GM12874 (cell line): ENCODE data around the gene CACNA1I.

Experiments used
- TF ChIP-seq, protein P1 (sequence below): IDR thresholded peaks from 2 replicates; pipeline ENCODE4 v1.5.1; 2011; ENCODE audit warnings: low read depth, mild to moderate bottlenecking, control low read depth, low read length, moderate library complexity; ENCODE audit not compliant: insufficient read depth

Gene CACNA1I

DNA sequence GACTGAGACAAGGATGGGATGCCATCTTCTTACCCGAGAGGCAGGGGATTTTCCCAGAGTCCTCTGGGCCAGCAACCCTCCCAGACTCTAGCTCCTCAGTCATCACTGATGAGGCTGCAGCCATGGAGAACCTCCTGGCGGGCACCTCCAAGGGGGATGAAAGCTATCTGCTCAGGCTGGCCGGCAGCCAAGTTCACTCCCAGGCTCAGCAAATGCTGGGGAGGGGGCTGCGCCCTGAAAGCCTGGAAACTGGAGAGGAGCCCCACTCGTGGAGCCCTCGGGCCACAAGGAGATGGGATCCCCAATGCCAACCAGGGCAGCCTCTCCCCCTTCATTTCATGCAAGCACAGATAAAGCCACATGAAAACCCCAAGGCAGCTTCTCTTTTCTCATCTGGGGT is 75.0 kb downstream of the CACNA1I start:
- TF ChIP-seq, protein P1, sequence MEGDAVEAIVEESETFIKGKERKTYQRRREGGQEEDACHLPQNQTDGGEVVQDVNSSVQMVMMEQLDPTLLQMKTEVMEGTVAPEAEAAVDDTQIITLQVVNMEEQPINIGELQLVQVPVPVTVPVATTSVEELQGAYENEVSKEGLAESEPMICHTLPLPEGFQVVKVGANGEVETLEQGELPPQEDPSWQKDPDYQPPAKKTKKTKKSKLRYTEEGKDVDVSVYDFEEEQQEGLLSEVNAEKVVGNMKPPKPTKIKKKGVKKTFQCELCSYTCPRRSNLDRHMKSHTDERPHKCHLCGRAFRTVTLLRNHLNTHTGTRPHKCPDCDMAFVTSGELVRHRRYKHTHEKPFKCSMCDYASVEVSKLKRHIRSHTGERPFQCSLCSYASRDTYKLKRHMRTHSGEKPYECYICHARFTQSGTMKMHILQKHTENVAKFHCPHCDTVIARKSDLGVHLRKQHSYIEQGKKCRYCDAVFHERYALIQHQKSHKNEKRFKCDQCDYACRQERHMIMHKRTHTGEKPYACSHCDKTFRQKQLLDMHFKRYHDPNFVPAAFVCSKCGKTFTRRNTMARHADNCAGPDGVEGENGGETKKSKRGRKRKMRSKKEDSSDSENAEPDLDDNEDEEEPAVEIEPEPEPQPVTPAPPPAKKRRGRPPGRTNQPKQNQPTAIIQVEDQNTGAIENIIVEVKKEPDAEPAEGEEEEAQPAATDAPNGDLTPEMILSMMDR, result no peak

DNA sequence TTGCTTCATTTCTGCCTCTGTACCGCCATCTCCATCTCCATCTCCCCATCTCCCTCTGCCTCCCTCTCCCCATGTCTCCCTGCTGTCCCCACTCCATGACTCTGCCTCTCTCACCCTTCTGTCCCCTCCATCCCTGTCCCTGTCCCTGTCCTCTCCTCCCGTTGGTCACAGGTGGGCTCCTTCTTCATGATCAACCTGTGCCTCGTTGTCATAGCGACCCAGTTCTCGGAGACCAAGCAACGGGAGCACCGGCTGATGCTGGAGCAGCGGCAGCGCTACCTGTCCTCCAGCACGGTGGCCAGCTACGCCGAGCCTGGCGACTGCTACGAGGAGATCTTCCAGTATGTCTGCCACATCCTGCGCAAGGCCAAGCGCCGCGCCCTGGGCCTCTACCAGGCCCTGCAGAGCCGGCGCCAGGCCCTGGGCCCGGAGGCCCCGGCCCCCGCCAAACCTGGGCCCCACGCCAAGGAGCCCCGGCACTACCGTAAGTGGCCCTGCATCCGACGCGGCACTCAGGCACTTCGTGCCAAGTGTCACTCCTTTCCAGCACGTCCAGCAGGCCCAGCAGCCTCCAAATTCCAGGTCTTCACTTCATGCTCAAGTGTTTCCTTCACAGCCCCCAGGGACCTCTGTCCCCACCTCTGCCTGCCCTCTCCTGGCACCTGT is 76.0 kb downstream of the CACNA1I start:
- TF ChIP-seq, protein P1, result no peak

DNA sequence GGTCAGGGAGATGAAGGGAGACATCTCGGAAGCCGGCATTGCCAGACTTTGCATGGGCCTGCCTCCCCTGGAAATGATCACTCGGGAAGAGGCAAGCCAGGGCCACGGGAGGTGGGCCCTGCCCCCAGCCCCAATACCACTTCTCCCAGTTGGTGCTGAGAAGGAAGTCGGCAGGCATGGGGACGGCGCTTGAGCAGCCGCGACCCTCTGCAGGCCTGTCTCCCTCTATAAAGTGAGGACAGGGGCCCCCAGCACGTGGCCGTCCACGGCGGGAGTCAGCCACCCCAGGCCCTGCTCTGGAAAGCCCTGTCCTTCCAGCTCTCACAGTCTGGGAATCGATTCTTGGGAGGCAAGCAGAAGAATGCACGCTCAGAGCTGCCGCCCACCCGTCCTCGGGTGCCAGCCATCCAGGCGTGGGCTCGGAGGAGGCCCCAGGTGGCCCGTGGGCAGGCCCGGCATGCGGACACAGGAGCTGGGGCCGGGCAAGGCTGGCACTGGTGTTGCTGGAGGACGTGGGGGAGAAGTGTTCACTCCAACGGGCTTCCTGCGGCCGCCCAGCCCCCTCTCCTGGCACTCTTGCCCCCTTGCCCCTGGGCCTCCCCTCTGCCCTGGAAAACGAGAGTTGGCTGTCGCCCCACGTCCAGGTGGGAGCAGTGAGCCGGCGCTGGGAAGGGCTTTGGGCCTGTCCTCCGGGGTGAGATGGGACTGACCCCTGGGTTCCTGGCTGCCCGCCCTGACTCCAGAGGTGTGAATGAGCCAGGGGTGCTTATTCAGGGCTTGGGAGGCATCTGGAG is 77.5 kb downstream of the CACNA1I start:
- TF ChIP-seq, protein P1, result no peak

DNA sequence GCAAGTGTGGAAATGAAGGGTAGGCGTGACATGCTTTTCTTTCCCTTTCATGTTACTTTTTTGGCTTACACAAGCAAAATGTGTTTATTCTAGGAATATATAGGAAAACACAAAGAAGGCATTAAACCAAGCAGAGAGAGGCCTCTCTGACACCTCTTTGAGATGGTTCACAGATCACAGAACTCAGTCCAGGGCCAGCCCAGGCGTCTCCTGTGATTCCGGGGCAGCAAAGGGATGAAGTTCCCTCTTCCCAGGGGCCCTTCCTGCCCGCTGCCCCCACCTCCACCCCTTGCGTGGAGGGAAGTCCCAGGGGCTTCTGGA is 78.0 kb downstream of the CACNA1I start:
- TF ChIP-seq, protein P1, result no peak

DNA sequence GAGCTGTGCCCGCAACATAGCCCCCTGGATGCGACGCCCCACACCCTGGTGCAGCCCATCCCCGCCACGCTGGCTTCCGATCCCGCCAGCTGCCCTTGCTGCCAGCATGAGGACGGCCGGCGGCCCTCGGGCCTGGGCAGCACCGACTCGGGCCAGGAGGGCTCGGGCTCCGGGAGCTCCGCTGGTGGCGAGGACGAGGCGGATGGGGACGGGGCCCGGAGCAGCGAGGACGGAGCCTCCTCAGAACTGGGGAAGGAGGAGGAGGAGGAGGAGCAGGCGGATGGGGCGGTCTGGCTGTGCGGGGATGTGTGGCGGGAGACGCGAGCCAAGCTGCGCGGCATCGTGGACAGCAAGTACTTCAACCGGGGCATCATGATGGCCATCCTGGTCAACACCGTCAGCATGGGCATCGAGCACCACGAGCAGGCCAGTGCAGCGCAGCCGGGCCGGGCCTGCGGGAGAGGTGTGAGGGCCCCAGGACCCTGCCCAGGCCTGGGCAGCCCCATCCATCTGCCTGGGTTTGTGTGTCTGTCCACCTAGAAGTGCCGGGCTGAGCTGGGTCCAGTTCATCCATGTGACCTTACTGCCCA is 79.0 kb downstream of the CACNA1I start:
- TF ChIP-seq, protein P1, result no peak

DNA sequence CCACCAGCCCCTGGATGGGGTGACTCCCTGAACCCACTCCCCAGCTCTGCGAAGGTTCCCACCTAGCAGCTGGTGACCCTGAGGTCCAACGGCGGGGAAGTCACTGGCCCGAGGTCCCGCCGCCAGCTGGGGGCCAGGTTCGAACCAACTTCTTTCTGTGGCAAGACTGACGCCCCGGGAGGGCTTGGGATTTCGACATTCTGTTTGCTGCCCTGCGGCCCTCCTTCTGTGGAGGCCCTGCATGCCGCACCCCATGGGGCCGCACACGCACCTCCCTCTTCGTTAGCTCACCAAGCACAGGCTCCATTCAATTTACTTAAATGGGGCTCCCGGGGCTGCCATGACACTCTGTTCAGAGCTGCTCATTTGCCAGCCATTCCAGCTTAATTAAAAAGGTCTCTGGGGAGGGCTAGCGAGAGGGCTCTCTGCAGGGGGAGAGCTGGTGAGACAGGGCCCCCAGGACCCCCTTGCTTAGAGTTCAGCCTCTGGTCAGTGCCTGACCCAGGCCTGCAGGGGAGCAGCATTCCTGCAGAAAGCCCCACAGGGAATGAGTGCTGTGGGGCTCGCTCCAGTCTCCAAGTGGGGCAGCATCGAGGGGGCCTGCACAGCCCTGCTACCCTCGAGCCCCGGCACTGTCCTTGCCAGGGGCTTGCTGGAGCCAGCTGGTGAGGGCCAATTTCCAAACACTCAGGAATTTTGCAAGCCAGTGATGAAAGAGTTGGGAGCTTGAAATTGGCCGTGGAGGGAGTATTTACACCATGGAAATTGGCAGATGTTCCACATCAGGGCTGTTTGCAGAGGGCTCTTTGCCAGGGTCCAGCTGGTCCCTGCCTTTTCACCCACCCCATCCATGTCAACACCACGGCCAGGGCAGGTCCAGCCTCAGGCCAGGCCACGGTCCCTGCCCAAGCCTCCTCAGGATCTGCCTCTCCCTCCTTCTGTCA is 80.8 kb downstream of the CACNA1I start:
- TF ChIP-seq, protein P1, result no peak
